Upper lobe of right lung (tissue), 1 donor: ENCODE data around the gene CFAP73. TPM values are rescaled to one million over a fixed set of nuclear protein-coding genes. Genes with fewer than 3 reads are reported as not detected.
A peak's percentile ranks its signal among the peaks of the same experiment; 100 is the strongest.
"Not testable (repeated sequence)": the region's sequence is repeated elsewhere in the genome, so short reads cannot be mapped to it uniquely, and the experiment has no call there.

Source experiments
- ATAC-seq: fragments of 200-7000 bp; cut with Tn5 transposase; one replicate; pipeline ENCODE4 v1.9.1; 2020; ENCODE audit warnings: mild to moderate bottlenecking, moderate library complexity
- DNase-seq: peaks from one replicate; pipeline ENCODE4 v3.0.0-alpha.2; 2020
- H3K27ac ChIP-seq: fragments of 200-600 bp; one replicate; pipeline ENCODE4 v1.8.0; 2022
- H3K27me3 ChIP-seq: fragments of 200-600 bp; one replicate; pipeline ENCODE4 v1.8.0; 2022; ENCODE audit warnings: mild to moderate bottlenecking
- H3K36me3 ChIP-seq: fragments of 200-600 bp; one replicate; pipeline ENCODE4 v1.8.0; 2022
- H3K4me1 ChIP-seq: fragments of 200-600 bp; one replicate; pipeline ENCODE4 v1.8.0; 2022
- H3K4me3 ChIP-seq: fragments of 200-600 bp; one replicate; pipeline ENCODE4 v1.8.0; 2022; ENCODE audit warnings: mild to moderate bottlenecking
- H3K9me3 ChIP-seq: fragments of 200-600 bp; one replicate; pipeline ENCODE4 v1.8.0; 2022
- CTCF ChIP-seq: fragments of 200-600 bp; IDR thresholded peaks from one replicate; pipeline ENCODE4 v1.8.0; 2022; ENCODE audit warnings: antibody characterized with exemption
- intact Hi-C: fragments of 100-400 bp; cut with DNase I; formaldehyde crosslinking; loops from one replicate; pipeline ENCODE4 v1.11.0; 2022
- total RNA-seq: library from RNA; stranded (reverse); fragmentation: NEBNext Ultra II Directional; extraction: Animal tissue kit (Norgen Biotek cat#: 25700); gene quantifications from one replicate; pipeline ENCODE4 v1.2.1, GENCODE V29; 2021
- donor health status: DM: no; HTN: yes; CAD: no; lungs with severe emphysema.

CFAP73 gene
- total RNA-seq, 1 donor from 2014 or later, result not detected

- Histone ChIP-seq H3K27ac (no peak overlapping the region), H3K9me3 (no peaks in the 10 kb centered on the region), H3K4me3 (no peak overlapping the region), H3K4me1 (no peaks in the 10 kb centered on the region), H3K36me3 (no peaks in the 10 kb centered on the region), H3K27me3 (peaks cover 21% of the 10 kb centered on the region)
- intact Hi-C loops, result no loop called here
- no peak for TF ChIP-seq CTCF
- DNase-seq, result no peak
- peak; percentile 40 for ATAC-seq
Measured at GRCh38 chr12:113136128-113136989, 13.2 kb upstream of the CFAP73 start.

- intact Hi-C loops, result no loop called here
- no peaks in the 10 kb centered on the region for H3K9me3 ChIP-seq
- no peaks in the 10 kb centered on the region for H3K4me1 ChIP-seq
- no peak for TF ChIP-seq CTCF
- H3K36me3 ChIP-seq, result no peaks in the 10 kb centered on the region
- H3K27ac ChIP-seq, result no peak overlapping the region
- no peak for DNase-seq
- peaks cover 21% of the 10 kb centered on the region for H3K27me3 ChIP-seq
- no peak overlapping the region for H3K4me3 ChIP-seq
- no peak for ATAC-seq
Measured at GRCh38 chr12:113136990-113137511, 12.5 kb upstream of the CFAP73 start.

- TF ChIP-seq CTCF, result no peak
- no peak overlapping the region for H3K4me3 ChIP-seq
- H3K27ac ChIP-seq, result no peak overlapping the region
- ATAC-seq, result no peak
- no peaks in the 10 kb centered on the region for H3K4me1 ChIP-seq
- no peak for DNase-seq
- H3K36me3 ChIP-seq, result no peaks in the 10 kb centered on the region
- intact Hi-C loops, result no loop called here
- no peaks in the 10 kb centered on the region for H3K9me3 ChIP-seq
- peaks cover 21% of the 10 kb centered on the region for H3K27me3 ChIP-seq
Measured at GRCh38 chr12:113137861-113138783, 11.4 kb upstream of the CFAP73 start.

GRCh38 chr12:113138826-113139225, 10.7 kb upstream of the CFAP73 start:
- Histone ChIP-seq H3K9me3 (no peaks in the 10 kb centered on the region), H3K4me1 (no peaks in the 10 kb centered on the region), H3K27ac (no peak overlapping the region), H3K4me3 (no peak overlapping the region), H3K36me3 (no peaks in the 10 kb centered on the region), H3K27me3 (peaks cover 21% of the 10 kb centered on the region)
- intact Hi-C loops, result no loop called here
- DNase-seq (no peak), ATAC-seq (no peak)
- TF ChIP-seq CTCF, result no peak

GRCh38 chr12:113140706-113141105, 8.8 kb upstream of the CFAP73 start:
- Histone ChIP-seq H3K4me3 (no peak overlapping the region), H3K9me3 (no peaks in the 10 kb centered on the region), H3K27me3 (peaks cover 7% of the 10 kb centered on the region), H3K36me3 (no peaks in the 10 kb centered on the region), H3K4me1 (no peaks in the 10 kb centered on the region), H3K27ac (no peak overlapping the region)
- TF ChIP-seq CTCF, result no peak
- no peak for ATAC-seq
- intact Hi-C loops, result no loop called here
- no peak for DNase-seq

GRCh38 chr12:113141716-113142115, 7.8 kb upstream of the CFAP73 start:
- ATAC-seq, DNase-seq, H3K27me3 ChIP-seq, H3K4me1 ChIP-seq, intact Hi-C loops, H3K9me3 ChIP-seq, H3K27ac ChIP-seq, H3K36me3 ChIP-seq, H3K4me3 ChIP-seq: not testable (repeated sequence)
